Measurements from ENCODE around the gene LAMC2. TPM values are rescaled to one million over a fixed set of nuclear protein-coding genes. Genes with fewer than 3 reads are reported as not detected.

The LAMC2 gene
- total RNA-seq, 1 experiment from 2014 or later = 0.11 TPM

GRCh38 chr1:183251101-183251958, 65.3 kb downstream of the LAMC2 start:
- Histone ChIP-seq H3K27me3 (replicated peaks; ENCODE audit: insufficient read depth, low read depth, low read length, poor library complexity) (no peaks in the 10 kb centered on the region), H3K4me1 (ENCODE audit: insufficient read depth, low read length, poor library complexity, severe bottlenecking) (peaks cover 11% of the 10 kb centered on the region), H3K4me3 (ENCODE audit: low read depth, low read length, poor library complexity, severe bottlenecking) (no peak overlapping the region), H3K36me3 (ENCODE audit: insufficient read depth, low read length, poor library complexity, severe bottlenecking) (no peaks in the 10 kb centered on the region), H3K9me3 (ENCODE audit: low read depth, low read length, poor library complexity, severe bottlenecking) (peaks cover 9% of the 10 kb centered on the region), H3K27ac (ENCODE audit: low read depth, low read length, poor library complexity, severe bottlenecking) (no peak overlapping the region)
- BruUV-seq (replicated peaks) = no TSS peak
- DNase-seq (ENCODE audit: low spot score) = no peak
- ChIA-PET CTCF (no interaction called here), POLR2A (ENCODE audit: low non-redundant PET) (no interaction called here)
- intact Hi-C loops (cut with micrococcal nuclease; ENCODE audit: unreplicated experiment) = no loop called here
- TF ChIP-seq CTCF (conservative IDR thresholded peaks at IDR 0.05; ENCODE audit: low read depth, low read length) = no peak
- no peak for TF ChIP-seq EZH2 (IDR thresholded peaks at IDR 0.05; ENCODE audit: borderline replicate concordance, low read depth, low read length, poor library complexity, severe bottlenecking)

GRCh38 chr1:183251959-183252450, 65.9 kb downstream of the LAMC2 start:
- no peak overlapping the region for H3K4me3 ChIP-seq (ENCODE audit: low read depth, low read length, poor library complexity, severe bottlenecking)
- ChIA-PET POLR2A (ENCODE audit: low non-redundant PET) (no interaction called here), CTCF (no interaction called here)
- peaks cover 11% of the 10 kb centered on the region for H3K4me1 ChIP-seq (ENCODE audit: insufficient read depth, low read length, poor library complexity, severe bottlenecking)
- H3K27ac ChIP-seq (ENCODE audit: low read depth, low read length, poor library complexity, severe bottlenecking) = no peak overlapping the region
- H3K36me3 ChIP-seq (ENCODE audit: insufficient read depth, low read length, poor library complexity, severe bottlenecking) = no peaks in the 10 kb centered on the region
- no peaks in the 10 kb centered on the region for H3K27me3 ChIP-seq (replicated peaks; ENCODE audit: insufficient read depth, low read depth, low read length, poor library complexity)
- intact Hi-C loops (cut with micrococcal nuclease; ENCODE audit: unreplicated experiment) = no loop called here
- BruUV-seq (replicated peaks) = no TSS peak
- DNase-seq (ENCODE audit: low spot score) = no peak
- TF ChIP-seq EZH2 (IDR thresholded peaks at IDR 0.05; ENCODE audit: borderline replicate concordance, low read depth, low read length, poor library complexity, severe bottlenecking) = no peak
- TF ChIP-seq CTCF (conservative IDR thresholded peaks at IDR 0.05; ENCODE audit: low read depth, low read length) = no peak
- peaks cover 9% of the 10 kb centered on the region for H3K9me3 ChIP-seq (ENCODE audit: low read depth, low read length, poor library complexity, severe bottlenecking)

- H3K36me3 ChIP-seq (ENCODE audit: insufficient read depth, low read length, poor library complexity, severe bottlenecking) = no peaks in the 10 kb centered on the region
- no peak for DNase-seq (ENCODE audit: low spot score)
- peaks cover 5% of the 10 kb centered on the region for H3K4me1 ChIP-seq (ENCODE audit: insufficient read depth, low read length, poor library complexity, severe bottlenecking)
- intact Hi-C loops (cut with micrococcal nuclease; ENCODE audit: unreplicated experiment) = no loop called here
- TF ChIP-seq EZH2 (IDR thresholded peaks at IDR 0.05; ENCODE audit: borderline replicate concordance, low read depth, low read length, poor library complexity, severe bottlenecking) (no peak), CTCF (conservative IDR thresholded peaks at IDR 0.05; ENCODE audit: low read depth, low read length) (no peak)
- ChIA-PET CTCF (interaction anchor here (0.7 kb wide), 1 partner anchor 292 kb away, joined by 4 read pairs; no protein-coding TSS in a partner anchor), POLR2A (ENCODE audit: low non-redundant PET) (no interaction called here)
- H3K27ac ChIP-seq (ENCODE audit: low read depth, low read length, poor library complexity, severe bottlenecking) = no peak overlapping the region
- H3K9me3 ChIP-seq (ENCODE audit: low read depth, low read length, poor library complexity, severe bottlenecking) = peaks cover 6% of the 10 kb centered on the region
- no peak overlapping the region for H3K4me3 ChIP-seq (ENCODE audit: low read depth, low read length, poor library complexity, severe bottlenecking)
- no TSS peak for BruUV-seq (replicated peaks)
- H3K27me3 ChIP-seq (replicated peaks; ENCODE audit: insufficient read depth, low read depth, low read length, poor library complexity) = no peaks in the 10 kb centered on the region
Measured at GRCh38 chr1:183255073-183255472, 69.0 kb downstream of the LAMC2 start.

Measured in A673 (cell line).